Endometrium (tissue), 2 donors: ENCODE measurements around the gene DPP3.

ENCODE experiments used
- FAIRE-seq: peaks from 2 replicates; lab custom pipeline; 2012; peaks lifted over from hg19 to GRCh38; lab: Jason Lieb, UNC
- donor health status: control.
- donor health status: control.

DPP3 gene

GRCh38 chr11:66488957-66489356, 8.7 kb downstream of the DPP3 start:
- no peak for FAIRE-seq

- no peak for FAIRE-seq
Measured at GRCh38 chr11:66489636-66490035, 9.4 kb downstream of the DPP3 start.

- FAIRE-seq: no peak
Measured at GRCh38 chr11:66491315-66491935, 11.2 kb downstream of the DPP3 start.

- FAIRE-seq: no peak
Measured at GRCh38 chr11:66492161-66492865, 12.1 kb downstream of the DPP3 start.

DNA sequence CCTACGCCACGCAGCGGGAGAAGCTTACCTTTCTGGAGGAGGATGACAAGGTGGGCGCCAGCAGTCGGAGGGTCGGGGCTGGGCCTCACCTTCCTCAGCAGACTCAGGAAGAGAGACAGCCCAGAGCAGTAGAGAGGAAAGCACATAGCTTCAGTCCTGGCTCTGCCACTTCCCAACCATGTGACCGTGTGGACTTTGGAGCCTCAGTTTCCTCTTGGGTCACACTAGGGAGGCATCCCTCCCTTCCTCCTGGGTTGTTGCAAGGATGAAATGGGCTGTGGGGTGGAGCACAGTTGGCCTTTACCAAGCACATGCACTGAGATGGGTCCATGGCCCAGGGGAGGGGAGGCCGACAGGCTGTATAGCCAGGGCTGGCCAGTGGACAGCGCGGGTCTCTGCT, 12.9 kb downstream of the DPP3 start:
- FAIRE-seq: no peak

- no peak for FAIRE-seq
Measured at GRCh38 chr11:66494458-66494857, 14.2 kb downstream of the DPP3 start.

DNA sequence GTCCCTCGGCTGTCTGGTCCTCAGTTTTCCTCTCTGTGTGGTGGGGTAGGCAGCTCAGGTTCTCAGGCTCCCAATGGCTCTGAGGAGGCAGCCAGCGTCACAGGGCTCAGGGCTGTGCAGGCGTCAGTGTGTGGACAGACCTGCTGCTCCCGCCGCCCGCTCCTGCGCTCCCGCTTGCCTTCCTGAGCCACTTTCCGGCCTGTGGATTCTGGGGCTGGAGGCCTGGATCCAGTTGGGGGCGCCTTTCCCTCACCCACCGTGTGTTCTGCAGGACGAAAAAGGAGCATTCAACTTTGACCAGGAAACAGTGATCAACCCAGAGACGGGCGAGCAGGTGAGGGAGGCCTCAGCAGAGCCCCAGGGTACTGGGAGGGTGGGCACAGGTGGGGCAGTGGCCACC, 14.7 kb downstream of the DPP3 start:
- FAIRE-seq: no peak

DNA sequence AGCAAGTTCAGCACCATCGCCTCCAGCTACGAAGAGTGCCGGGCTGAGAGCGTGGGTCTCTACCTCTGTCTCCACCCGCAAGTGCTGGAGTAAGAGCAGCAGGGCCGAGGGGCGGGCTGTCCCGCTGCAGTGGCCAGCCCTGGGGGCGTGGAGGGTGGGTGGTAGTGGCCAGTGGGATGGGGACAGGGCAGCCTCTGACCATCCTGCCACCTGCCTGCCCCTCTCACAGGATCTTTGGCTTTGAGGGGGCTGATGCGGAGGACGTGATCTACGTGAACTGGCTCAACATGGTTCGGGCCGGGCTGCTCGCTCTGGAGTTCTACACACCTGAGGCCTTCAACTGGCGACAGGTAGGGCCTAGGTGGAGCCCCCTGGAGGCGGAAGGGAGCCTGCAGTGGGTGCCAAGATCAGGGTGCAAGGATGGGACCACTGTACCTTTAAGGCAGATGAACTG, 15.2 kb downstream of the DPP3 start:
- no peak for FAIRE-seq

DNA sequence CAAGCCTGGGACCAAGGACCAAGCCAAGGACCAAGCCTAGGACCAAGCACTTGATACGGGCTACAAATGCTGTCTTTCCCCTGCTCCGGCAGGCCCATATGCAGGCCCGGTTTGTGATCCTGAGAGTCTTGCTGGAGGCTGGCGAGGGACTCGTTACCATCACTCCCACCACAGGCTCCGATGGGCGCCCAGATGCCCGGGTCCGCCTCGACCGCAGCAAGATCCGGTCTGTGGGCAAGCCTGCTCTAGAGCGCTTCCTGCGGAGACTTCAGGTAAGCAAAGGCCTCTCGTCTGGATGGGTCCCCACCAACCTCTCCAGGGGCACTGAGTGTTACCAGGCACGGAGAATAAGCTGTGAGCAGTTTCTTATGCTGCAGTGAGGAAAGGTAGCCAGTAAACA, 17.0 kb downstream of the DPP3 start:
- FAIRE-seq: no peak

- FAIRE-seq: no peak
Measured at GRCh38 chr11:66498506-66498905, 18.3 kb downstream of the DPP3 start.

DNA sequence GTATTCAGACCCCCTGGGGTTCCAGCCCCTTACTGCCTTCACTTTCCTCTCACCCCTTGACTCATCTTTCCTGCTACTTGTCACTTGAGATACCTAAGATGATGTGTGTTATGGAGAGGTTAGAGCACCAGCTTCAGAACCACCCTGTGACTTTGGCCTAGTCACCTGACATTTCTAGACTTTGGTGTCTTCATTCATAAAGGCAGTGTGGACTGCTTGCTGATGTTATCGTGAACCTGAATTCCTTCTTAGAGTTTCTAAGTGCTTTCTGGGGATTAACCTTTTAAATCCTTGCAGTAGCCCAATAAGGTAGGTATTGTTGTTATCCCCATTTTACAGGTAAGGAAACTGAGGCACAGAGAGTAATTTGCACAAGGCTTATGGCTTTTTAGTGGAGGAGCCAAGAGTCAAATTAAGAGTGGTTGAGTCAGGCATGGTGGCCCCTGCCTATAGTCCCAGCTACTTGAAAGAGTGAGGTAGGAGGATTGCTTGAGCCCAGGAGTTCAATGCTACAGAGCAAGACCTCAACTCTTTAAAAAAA, 25.1 kb downstream of the DPP3 start:
- no peak for FAIRE-seq

DNA sequence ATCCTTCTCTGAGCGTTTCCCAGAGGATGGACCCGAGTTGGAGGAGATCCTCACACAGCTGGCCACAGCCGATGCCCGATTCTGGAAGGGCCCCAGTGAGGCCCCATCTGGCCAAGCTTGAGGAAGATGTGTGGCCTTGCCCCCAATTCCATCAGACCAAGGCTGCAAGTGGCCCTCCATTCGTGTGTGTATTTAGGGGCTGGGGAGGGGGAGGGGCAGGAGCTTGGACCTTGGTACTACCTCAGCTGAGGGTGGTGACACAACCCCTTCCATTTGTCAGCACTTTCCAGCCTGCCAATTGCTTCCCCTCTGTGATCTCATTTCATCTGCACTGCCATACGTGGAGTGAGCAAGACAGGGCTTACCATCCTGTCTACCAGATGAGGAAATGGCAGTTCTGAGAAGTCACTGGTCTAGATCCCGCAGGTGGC, 28.9 kb downstream of the DPP3 start:
- FAIRE-seq: no peak

DNA sequence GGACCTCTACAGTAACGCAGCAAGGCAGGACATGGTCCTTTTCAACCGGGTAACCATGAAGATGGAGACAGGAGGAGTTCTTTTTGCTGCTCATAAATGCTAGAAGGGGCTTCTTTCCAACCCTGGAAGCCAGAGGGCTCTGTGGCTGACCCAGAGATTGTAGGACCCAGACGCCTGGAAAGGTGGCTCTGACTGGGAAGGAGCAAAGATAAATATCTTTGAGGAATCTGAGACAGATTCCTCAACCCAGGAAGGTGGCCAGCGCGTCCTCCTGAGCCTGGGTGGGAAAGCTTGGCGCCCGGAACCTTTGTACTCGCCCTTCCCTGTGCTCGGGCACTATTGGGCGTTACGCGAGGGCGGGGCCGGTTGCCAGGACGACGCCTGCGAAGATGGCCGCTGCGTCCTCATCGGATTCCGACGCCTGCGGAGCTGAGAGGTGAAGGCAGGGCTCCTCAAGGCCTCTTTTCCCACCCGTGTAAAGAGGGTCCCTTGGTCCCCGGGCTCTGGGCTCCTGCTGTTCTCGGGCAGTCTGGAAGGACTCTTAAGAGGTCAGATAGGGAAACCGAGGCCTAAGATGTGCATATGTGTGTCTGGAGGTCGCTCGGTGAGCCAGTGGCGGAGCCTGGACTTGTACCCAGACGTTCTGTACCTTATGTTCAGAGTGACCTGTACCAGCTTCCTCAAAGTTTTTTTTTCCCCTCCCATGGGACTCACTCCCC, 30.2 kb downstream of the DPP3 start, which contains the start of gene BBS1:
Gene BBS1, plus strand, starts transcription at position 365 of the 719 bp plus-strand sequence. Its CDS starts 25 bp downstream, at position 390.
- no peak for FAIRE-seq

- FAIRE-seq: no peak
Measured at GRCh38 chr11:66510990-66511339, 30.7 kb downstream of the DPP3 start.

DNA sequence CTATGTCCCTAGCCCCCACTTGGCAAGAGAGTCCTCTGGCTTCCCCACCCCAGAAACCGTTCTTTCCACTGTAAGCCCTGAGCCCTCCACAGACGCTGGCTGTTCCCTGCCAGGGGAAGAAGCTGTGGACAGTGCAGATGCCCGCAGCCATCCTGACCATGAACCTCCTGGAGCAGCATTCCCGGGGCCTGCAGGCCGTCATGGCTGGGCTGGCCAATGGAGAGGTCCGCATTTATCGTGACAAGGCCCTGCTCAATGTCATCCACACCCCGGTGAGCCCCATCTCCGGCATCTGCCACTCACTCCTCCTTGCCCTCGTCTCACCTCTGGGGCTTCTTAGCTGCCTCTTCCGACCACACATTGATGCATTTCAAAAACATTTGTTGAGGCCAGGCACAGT, 43.4 kb downstream of the DPP3 start:
- FAIRE-seq: no peak

DNA sequence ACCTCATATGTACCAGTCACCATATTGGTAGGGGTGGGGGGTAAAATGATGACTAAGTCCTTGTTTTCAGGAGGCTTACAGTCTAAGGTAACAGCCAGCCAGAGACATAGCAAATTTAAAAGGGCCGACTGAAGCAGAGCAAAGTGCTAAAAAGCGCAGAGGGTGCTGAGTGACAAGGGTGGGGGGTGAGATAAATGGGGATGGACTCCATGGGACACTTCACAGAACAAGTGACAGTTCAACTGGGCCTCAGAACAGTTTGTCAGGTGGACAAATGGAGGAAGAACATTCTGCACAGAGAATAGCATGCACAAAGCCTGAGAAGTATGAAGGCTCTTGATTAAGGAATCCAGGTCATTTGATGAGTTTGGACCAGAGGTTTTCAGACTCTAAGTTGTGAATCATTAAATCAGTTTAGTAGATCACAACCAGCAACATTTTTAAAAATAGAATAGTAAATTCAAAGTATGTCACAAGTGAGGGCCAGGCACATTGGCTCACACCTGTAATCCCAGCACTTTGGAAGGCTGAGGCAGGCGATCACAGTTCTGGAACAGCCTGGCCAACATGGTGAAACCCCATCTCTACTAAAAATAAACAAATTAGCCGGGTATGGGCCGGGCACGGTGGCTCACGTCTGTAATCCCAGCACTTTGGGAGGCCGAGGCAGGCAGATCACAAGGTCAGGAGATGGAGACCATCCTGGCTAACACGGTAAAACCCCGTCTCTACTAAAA, 44.2 kb downstream of the DPP3 start:
- no peak for FAIRE-seq

DNA sequence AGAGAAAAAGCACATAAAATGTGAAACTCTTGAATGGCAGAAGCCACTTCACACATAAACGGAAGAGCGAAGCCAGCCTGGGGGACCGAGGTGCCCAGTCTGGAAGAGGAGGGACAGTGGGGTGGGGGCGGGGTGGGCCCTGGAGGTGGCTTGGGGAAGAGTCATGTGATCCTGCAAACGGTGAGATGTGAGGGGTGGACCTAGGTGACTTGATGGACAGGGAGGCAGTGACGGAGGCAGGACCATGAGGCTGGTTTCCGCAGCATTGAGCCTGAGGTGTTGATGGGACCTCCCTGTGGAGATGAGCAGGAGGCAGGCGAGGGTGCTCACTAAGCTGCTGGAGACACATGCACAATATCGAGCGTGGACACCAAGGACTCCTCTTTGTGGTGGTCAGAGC, 48.8 kb downstream of the DPP3 start:
- FAIRE-seq: no peak

GRCh38 chr11:66529655-66530054, 49.4 kb downstream of the DPP3 start:
- FAIRE-seq: no peak

DNA sequence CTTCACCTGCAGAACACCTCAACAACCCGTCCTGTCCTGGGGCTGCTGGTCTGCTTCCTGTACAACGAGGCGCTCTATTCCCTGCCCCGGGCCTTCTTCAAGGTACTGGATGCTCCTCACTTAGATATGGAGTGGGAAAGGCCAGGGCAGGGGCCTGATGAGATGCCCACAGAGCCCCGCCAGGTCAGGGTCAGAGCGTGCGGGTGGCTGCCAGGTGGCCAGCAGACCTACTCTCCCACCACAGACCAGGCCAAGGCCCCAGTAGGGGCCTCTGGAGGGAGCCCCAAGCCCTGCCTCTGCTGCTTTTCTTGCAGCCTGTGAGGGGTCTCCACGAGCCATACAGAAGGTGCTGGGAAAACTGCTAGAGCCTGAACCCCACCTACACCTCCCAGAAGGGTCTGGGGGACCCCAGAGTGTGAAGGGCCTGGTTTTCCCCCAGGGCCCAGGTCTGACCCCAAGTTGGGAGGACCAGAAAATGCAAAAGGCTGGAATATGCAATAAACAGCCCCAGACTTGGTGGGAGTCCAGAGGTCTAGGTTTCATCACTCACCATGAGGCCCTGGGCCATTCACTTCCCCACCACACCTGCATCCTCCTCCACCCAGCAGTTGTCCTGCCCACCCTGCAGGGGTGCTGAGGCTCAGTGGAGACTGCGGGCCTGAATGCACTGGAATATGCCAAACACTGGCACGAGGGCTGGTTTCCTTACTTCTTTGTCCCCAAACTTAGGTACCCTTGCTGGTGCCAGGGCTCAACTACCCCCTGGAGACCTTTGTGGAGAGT, 50.9 kb downstream of the DPP3 start:
- no peak for FAIRE-seq

GRCh38 chr11:66531841-66532240, 51.6 kb downstream of the DPP3 start:
- FAIRE-seq: no peak

GRCh38 chr11:66532784-66533183, 52.5 kb downstream of the DPP3 start:
- no peak for FAIRE-seq
